ENCODE results near the gene ANGPTL7. TPM values are rescaled to one million over a fixed set of nuclear protein-coding genes. Genes with fewer than 3 reads are reported as not detected.
"Not testable (repeated sequence)": the region's sequence is repeated elsewhere in the genome, so short reads cannot be mapped to it uniquely, and the experiment has no call there.

The ANGPTL7 gene
- total RNA-seq, 1 donor from 2014 or later: not detected

GRCh38 chr1:11158291-11158690 is 30.9 kb upstream of the ANGPTL7 start:
- no peak overlapping the region for H3K4me3 ChIP-seq (ENCODE audit: low read depth, low read length)
- peaks cover 6% of the 10 kb centered on the region for H3K36me3 ChIP-seq (ENCODE audit: control insufficient read depth, insufficient read depth, low read length)
- DNase-seq (ENCODE audit: low read depth) (no peak), FAIRE-seq (no peak)
- TF ChIP-seq CTCF (IDR thresholded peaks at IDR 0.05; ENCODE audit: insufficient read depth, low read length, severe bottlenecking): no peak
- no peaks in the 10 kb centered on the region for H3K27me3 ChIP-seq (ENCODE audit: control insufficient read depth, insufficient read depth, low read length)

- FAIRE-seq (no peak), DNase-seq (ENCODE audit: low read depth) (peak; percentile 96)
- H3K4me3 ChIP-seq (ENCODE audit: low read depth, low read length): no peak overlapping the region
- TF ChIP-seq CTCF (IDR thresholded peaks at IDR 0.05; ENCODE audit: insufficient read depth, low read length, severe bottlenecking): no peak
- peaks cover 6% of the 10 kb centered on the region for H3K36me3 ChIP-seq (ENCODE audit: control insufficient read depth, insufficient read depth, low read length)
- H3K27me3 ChIP-seq (ENCODE audit: control insufficient read depth, insufficient read depth, low read length): no peaks in the 10 kb centered on the region
These were observed 30.3 kb upstream of the ANGPTL7 start for GRCh38 chr1:11158720-11159321.

GRCh38 chr1:11162752-11163151 is 26.4 kb upstream of the ANGPTL7 start:
- not testable (repeated sequence) for FAIRE-seq

GRCh38 chr1:11166744-11167143 is 22.4 kb upstream of the ANGPTL7 start:
- not testable (repeated sequence) for H3K36me3 ChIP-seq (ENCODE audit: control insufficient read depth, insufficient read depth, low read length); DNase-seq (ENCODE audit: low read depth); H3K27me3 ChIP-seq (ENCODE audit: control insufficient read depth, insufficient read depth, low read length); H3K4me3 ChIP-seq (ENCODE audit: low read depth, low read length); FAIRE-seq

More at GRCh38 chr1:11162752-11163151, 26.4 kb upstream of the ANGPTL7 start:
- not testable (repeated sequence) for H3K4me3 ChIP-seq (ENCODE audit: low read depth, low read length); H3K36me3 ChIP-seq (ENCODE audit: control insufficient read depth, insufficient read depth, low read length); H3K27me3 ChIP-seq (ENCODE audit: control insufficient read depth, insufficient read depth, low read length); DNase-seq (ENCODE audit: low read depth)

GRCh38 chr1:11168731-11169130 is 20.4 kb upstream of the ANGPTL7 start:
- Histone ChIP-seq H3K27me3 (ENCODE audit: control insufficient read depth, insufficient read depth, low read length) (no peaks in the 10 kb centered on the region), H3K36me3 (ENCODE audit: control insufficient read depth, insufficient read depth, low read length) (no peaks in the 10 kb centered on the region), H3K4me3 (ENCODE audit: low read depth, low read length) (no peak overlapping the region)
- no peak for FAIRE-seq
- no peak for TF ChIP-seq CTCF (IDR thresholded peaks at IDR 0.05; ENCODE audit: insufficient read depth, low read length, severe bottlenecking)
- no peak for DNase-seq (ENCODE audit: low read depth)

- no peak for TF ChIP-seq CTCF (IDR thresholded peaks at IDR 0.05; ENCODE audit: insufficient read depth, low read length, severe bottlenecking)
- Histone ChIP-seq H3K27me3 (ENCODE audit: control insufficient read depth, insufficient read depth, low read length) (no peaks in the 10 kb centered on the region), H3K36me3 (ENCODE audit: control insufficient read depth, insufficient read depth, low read length) (no peaks in the 10 kb centered on the region), H3K4me3 (ENCODE audit: low read depth, low read length) (no peak overlapping the region)
- no peak for FAIRE-seq
- no peak for DNase-seq (ENCODE audit: low read depth)
These were observed 20.0 kb upstream of the ANGPTL7 start for GRCh38 chr1:11169202-11169601.

GRCh38 chr1:11170102-11170501 is 19.1 kb upstream of the ANGPTL7 start:
- Histone ChIP-seq H3K27me3 (ENCODE audit: control insufficient read depth, insufficient read depth, low read length) (no peaks in the 10 kb centered on the region), H3K36me3 (ENCODE audit: control insufficient read depth, insufficient read depth, low read length) (no peaks in the 10 kb centered on the region), H3K4me3 (ENCODE audit: low read depth, low read length) (no peak overlapping the region)
- FAIRE-seq (no peak), DNase-seq (ENCODE audit: low read depth) (no peak)
- no peak for TF ChIP-seq CTCF (IDR thresholded peaks at IDR 0.05; ENCODE audit: insufficient read depth, low read length, severe bottlenecking)

All from bronchial epithelial cell (primary cell).